ENCODE data around the gene BET1L.
"Not testable (repeated sequence)": the region's sequence is repeated elsewhere in the genome, so short reads cannot be mapped to it uniquely, and the experiment has no call there.

Gene BET1L

DNA sequence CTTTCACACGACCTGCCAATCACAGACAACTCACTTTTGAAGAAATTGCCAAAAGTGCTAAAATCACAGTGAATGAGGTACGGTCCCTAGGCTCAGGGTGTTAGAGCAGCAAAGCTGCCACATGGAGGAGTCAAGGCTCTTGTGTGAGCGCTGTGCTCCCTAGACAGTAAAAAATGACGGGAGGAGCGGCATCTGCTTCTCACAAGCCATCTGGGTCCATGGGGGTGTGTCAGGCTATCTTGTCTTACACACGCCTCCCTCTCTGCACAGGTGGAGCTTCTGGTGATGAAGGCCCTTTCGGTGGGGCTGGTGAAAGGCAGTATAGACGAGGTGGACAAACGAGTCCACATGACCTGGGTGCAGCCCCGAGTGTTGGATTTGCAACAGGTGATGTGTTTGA is 44.4 kb upstream of the BET1L start:
- TF ChIP-seq, protein P1, sequence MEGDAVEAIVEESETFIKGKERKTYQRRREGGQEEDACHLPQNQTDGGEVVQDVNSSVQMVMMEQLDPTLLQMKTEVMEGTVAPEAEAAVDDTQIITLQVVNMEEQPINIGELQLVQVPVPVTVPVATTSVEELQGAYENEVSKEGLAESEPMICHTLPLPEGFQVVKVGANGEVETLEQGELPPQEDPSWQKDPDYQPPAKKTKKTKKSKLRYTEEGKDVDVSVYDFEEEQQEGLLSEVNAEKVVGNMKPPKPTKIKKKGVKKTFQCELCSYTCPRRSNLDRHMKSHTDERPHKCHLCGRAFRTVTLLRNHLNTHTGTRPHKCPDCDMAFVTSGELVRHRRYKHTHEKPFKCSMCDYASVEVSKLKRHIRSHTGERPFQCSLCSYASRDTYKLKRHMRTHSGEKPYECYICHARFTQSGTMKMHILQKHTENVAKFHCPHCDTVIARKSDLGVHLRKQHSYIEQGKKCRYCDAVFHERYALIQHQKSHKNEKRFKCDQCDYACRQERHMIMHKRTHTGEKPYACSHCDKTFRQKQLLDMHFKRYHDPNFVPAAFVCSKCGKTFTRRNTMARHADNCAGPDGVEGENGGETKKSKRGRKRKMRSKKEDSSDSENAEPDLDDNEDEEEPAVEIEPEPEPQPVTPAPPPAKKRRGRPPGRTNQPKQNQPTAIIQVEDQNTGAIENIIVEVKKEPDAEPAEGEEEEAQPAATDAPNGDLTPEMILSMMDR (IDR thresholded peaks at IDR 0.05; ENCODE audit: borderline replicate concordance, insufficient read depth, low read depth, low read length), result no peak
- H3K4me3 ChIP-seq (ENCODE audit: low read depth, low read length), result no peak overlapping the region

DNA sequence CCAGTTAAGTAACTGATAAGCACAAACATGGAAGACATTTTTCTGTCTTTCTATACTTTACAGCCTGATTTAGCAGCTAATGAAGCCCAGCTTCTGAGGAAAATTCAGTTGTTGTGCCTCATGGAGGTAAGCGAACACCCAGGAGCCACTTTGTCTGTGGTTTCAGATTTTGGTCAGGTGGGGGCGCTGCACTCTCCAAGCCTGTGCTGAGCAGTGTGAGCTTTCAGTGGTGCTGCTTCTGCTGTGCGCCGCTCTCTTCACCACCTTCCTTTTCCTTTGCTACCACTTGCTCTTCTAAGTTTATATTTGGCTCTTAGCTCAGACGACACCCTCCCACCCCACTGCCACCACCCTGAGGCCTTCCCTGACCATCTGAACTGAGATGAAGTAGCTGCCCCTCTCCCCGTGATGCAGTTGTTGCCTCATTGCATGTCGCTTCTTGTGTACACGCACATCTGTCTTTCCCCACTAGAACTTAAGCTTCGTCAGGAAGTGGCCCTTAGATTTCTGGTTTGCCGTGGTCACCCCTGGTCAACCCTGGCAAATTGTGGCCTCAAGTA is 43.6 kb upstream of the BET1L start:
- TF ChIP-seq, protein P1 (IDR thresholded peaks at IDR 0.05; ENCODE audit: borderline replicate concordance, insufficient read depth, low read depth, low read length), result peak; percentile 71

DNA sequence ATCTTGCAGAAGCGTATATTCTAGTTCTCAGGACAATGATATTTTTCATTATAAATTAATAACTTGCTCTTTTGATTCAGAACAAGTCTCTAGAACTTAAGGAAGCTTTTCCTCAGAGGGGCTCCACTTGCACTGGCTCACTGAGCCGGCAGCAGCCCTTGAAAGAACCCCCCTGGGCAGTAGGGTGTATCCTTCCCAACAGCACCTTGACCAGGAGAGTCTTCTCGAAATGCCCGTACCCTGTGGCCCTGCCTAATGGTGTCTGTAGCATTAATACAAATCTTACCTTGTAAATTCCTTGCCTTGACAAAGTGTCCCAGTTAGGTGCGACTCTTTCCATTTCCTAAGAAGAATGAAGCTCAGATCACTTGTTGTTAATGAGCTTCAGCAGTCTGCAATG is 43.1 kb upstream of the BET1L start:
- TF ChIP-seq, protein P1 (IDR thresholded peaks at IDR 0.05; ENCODE audit: borderline replicate concordance, insufficient read depth, low read depth, low read length), result no peak
- no peak overlapping the region for H3K4me3 ChIP-seq (ENCODE audit: low read depth, low read length)

More for the DNA sequence above, 43.6 kb upstream of the BET1L start:
- no peak overlapping the region for H3K4me3 ChIP-seq (ENCODE audit: low read depth, low read length)

DNA sequence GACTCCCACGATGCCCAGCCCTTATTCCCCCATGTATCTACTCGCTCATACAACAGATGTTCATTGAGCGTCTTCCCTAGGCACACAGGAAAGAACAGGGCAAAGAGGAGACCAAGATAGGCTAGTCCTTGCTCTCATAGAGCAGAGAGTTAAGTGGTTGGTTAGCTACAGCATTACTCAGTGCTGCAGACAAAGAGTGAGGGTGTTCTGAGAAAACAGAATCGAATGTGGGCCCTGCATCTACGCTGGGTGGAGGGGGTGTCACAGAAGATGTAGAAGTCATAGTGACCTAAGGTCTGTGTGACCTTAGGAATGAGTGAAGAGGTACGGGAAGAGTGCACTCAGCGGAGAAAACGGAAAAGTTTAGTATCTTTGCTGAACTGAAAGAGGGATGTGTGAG is 41.9 kb upstream of the BET1L start:
- no peak overlapping the region for H3K4me3 ChIP-seq (ENCODE audit: low read depth, low read length)
- TF ChIP-seq, protein P1 (IDR thresholded peaks at IDR 0.05; ENCODE audit: borderline replicate concordance, insufficient read depth, low read depth, low read length), result no peak

DNA sequence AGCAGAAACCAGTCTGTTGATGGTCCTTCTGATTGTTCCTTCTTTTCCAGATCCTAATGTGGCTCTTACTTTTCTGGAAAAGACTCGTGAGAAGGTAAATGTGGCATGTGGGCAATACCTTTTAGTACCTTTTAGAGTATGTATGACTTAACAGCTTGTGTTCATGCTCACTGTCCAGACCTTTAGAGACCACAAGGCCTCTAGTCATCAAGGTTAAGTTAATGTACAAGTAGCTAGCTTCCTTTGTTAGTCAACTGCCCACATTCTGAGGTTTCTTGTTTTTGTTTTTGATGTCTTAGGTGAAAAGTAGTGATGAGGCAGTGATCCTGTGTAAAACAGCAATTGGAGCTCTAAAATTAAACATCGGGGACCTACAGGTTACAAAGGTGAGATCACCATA is 37.2 kb upstream of the BET1L start:
- no peak overlapping the region for H3K4me3 ChIP-seq (ENCODE audit: low read depth, low read length)
- TF ChIP-seq, protein P1 (IDR thresholded peaks at IDR 0.05; ENCODE audit: borderline replicate concordance, insufficient read depth, low read depth, low read length), result no peak

DNA sequence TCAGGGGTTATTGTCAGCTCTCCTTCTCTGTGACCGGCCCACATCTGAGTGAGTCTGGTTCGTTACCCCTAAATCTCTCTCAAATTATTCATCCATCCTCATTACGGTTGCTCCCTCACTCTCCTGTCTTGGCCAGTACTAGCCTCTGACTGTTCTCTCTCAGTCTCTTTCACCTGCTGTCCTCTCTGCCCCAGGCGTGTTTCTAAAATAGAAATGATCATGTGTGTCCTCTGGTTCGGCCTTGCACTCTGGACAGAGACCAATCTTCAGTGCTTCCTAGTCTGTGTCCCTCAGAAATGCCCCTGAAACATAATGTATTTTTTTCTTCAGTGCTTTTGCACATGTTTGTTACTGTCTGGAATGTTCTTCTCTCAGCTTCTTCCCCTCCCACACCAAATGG is 34.4 kb upstream of the BET1L start:
- H3K4me3 ChIP-seq (ENCODE audit: low read depth, low read length), result no peak overlapping the region
- TF ChIP-seq, protein P1 (IDR thresholded peaks at IDR 0.05; ENCODE audit: borderline replicate concordance, insufficient read depth, low read depth, low read length), result no peak

DNA sequence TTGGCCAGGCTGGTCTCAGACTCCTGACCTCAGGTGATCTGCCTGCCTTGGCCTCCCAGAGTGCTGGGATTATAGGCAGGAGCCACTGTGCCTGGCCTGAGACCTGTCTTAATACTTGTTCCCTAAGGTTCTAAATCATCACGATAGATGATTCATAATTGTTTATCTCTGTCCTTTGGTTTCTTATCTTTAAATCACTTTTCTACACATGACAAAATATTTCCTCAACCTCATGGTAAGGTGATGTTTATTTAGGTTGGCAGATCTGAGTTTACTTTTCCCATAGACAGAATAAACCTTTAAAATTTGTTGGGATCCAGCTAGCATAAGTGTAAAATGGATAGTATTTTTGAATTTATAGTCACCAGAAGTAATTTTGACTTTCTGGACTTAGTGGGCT is 33.1 kb upstream of the BET1L start:
- TF ChIP-seq, protein P1 (IDR thresholded peaks at IDR 0.05; ENCODE audit: borderline replicate concordance, insufficient read depth, low read depth, low read length), result no peak
- H3K4me3 ChIP-seq (ENCODE audit: low read depth, low read length), result no peak overlapping the region

DNA sequence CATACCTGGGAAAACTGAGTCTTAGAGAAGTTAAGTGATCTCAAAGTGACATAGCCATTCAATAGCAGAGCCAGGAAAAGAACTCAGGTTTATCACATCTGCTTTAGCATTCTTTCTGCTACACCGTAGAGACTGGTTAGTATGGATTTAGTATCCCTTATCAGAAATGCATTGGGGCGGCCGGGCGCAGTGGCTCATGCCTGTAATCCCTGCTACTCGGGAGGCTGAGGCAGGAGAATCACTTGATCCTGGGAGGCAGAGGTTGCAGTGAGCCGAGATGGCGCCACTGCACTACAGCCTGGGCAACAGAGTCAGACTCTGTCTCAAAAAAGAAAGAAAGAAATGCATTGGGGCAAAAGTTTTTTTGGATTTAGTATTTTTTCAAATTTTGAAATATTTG is 31.1 kb upstream of the BET1L start:
- H3K4me3 ChIP-seq (ENCODE audit: low read depth, low read length), result not testable (repeated sequence)

Data from GM12875 (cell line).